HCT116 (cell line): ENCODE data around the gene TDP1. TPM values are rescaled to one million over a fixed set of nuclear protein-coding genes. Genes with fewer than 3 reads are reported as not detected.
"Not testable (repeated sequence)": the region's sequence is repeated elsewhere in the genome, so short reads cannot be mapped to it uniquely, and the experiment has no call there.

Experiments used
- ATAC-seq: fragments of 200-7000 bp; cut with Tn5 transposase; 2 replicates; pipeline ENCODE4 v1.9.1; 2020; ENCODE audit warnings: mild to moderate bottlenecking, moderate library complexity
- BruUV-seq: library from RNA; stranded (reverse); fragments of 400-500 nt; replicated peaks from 2 replicates; lab custom pipeline; 2021; lab: Mats Ljungman, UMichigan
- CTCF ChIA-PET: fragments of 300-600 bp; sonication (Branson Sonifier 250); formaldehyde crosslinking; loops from one replicate; lab custom pipeline; 2021; ENCODE audit warnings: antibody characterized with exemption; lab: Charles Lee
- POLR2A ChIA-PET: fragments of 300-600, 350-600 bp; sonication (Branson Sonifier 250); formaldehyde crosslinking; loops from one replicate; lab custom pipeline; 2021; ENCODE audit warnings: antibody characterized with exemption; lab: Charles Lee
- RAD21 ChIA-PET, 2 experiments: fragments of 300-600 bp; sonication (Branson Sonifier 250); formaldehyde crosslinking; loops; one replicate each; lab custom pipeline; 2023; ENCODE audit warnings: low total read pairs in 2 of 2; ENCODE audit not compliant: uncharacterized antibody in 2 of 2, unreplicated experiment in 2 of 2, low non-redundant PET in 1 of 2; lab: Charles Lee
- DNase-seq: peaks from one replicate; pipeline ENCODE4 v3.0.0-alpha.2; 2010; ENCODE audit warnings: low read depth, low spot score
- H2AFZ ChIP-seq: fragments of 200-600 bp; shearing (Covaris generic), sonication (generic); 2 replicates; pipeline ENCODE4 v1.6.1; 2017; ENCODE audit warnings: low read depth, mixed run types, mixed read lengths, antibody characterized with exemption, low read length; ENCODE audit not compliant: poor library complexity, severe bottlenecking
- H3K27ac ChIP-seq: 2 replicates; pipeline ENCODE4 v1.5.1; 2012; ENCODE audit warnings: low read depth, low read length
- H3K27me3 ChIP-seq: fragments of 200-600 bp; sonication (generic); 2 replicates; pipeline ENCODE4 v1.6.1; 2016; ENCODE audit warnings: mixed run types, low read length, mixed read lengths; ENCODE audit not compliant: insufficient read depth
- H3K36me3 ChIP-seq, 2 experiments: fragments of 200-500 bp in 1 of 2; fragments of 200-600 bp in 1 of 2; sonication (Bioruptor generic) in 1 of 2; sonication (generic) in 1 of 2; 2 replicates each; pipeline versions ENCODE4 v1.5.1 to v1.6.1; 2014 to 2016; ENCODE audit warnings: low read length in 2 of 2, inconsistent platforms in 1 of 2, mixed read lengths in 1 of 2, mixed run types in 1 of 2; ENCODE audit not compliant: insufficient read depth in 2 of 2, control insufficient read depth in 1 of 2
- H3K4me1 ChIP-seq, 2 experiments: fragments of 200-600 bp in 1 of 2; sonication (generic) in 1 of 2; 2 replicates each; pipeline versions ENCODE4 v1.5.1 to v1.6.1; 2012 to 2017; ENCODE audit warnings: low read length in 2 of 2, inconsistent platforms in 1 of 2, mild to moderate bottlenecking in 1 of 2, mixed read lengths in 1 of 2, mixed run types in 1 of 2, moderate library complexity in 1 of 2; ENCODE audit not compliant: insufficient read depth in 2 of 2, control insufficient read depth in 1 of 2
- H3K4me2 ChIP-seq: fragments of 200-600 bp; sonication (generic); 2 replicates; pipeline ENCODE4 v1.6.1; 2017; ENCODE audit warnings: mixed run types, low read length, mixed read lengths
- H3K4me3 ChIP-seq, 2 experiments: fragments of 200-600 bp in 1 of 2; sonication (generic) in 1 of 2; replicated peaks in 1 of 2; 2 replicates each; pipeline ENCODE4 v1.5.1; 2011 to 2016; ENCODE audit warnings: low read length in 2 of 2, control low read depth in 1 of 2, low read depth in 1 of 2, mild to moderate bottlenecking in 1 of 2, mixed read lengths in 1 of 2, mixed run types in 1 of 2
- H3K79me2 ChIP-seq: fragments of 200-600 bp; sonication (generic); 2 replicates; pipeline ENCODE4 v1.6.1; 2017; ENCODE audit warnings: mild to moderate bottlenecking, mixed run types, low read length, moderate library complexity, mixed read lengths; ENCODE audit not compliant: insufficient read depth
- H3K9ac ChIP-seq: fragments of 200-600 bp; sonication (generic); 2 replicates; pipeline ENCODE4 v1.6.1; 2016; ENCODE audit warnings: low read length, mixed read lengths
- H3K9me2 ChIP-seq: fragments of 200-600 bp; sonication (generic), shearing (Covaris generic); 2 replicates; pipeline ENCODE4 v1.6.1; 2017; ENCODE audit warnings: mixed run types, mild to moderate bottlenecking, moderate library complexity; ENCODE audit not compliant: insufficient read depth
- H3K9me3 ChIP-seq, 2 experiments: fragments of 200-500 bp in 1 of 2; fragments of 200-600 bp in 1 of 2; sonication (Bioruptor generic) in 1 of 2; sonication (generic) in 1 of 2; 2 replicates each; pipeline ENCODE4 v1.6.1; 2014 to 2017; ENCODE audit warnings: low read length in 2 of 2, mixed read lengths in 2 of 2, inconsistent platforms in 1 of 2, low read depth in 1 of 2, mild to moderate bottlenecking in 1 of 2, mixed run types in 1 of 2, moderate library complexity in 1 of 2; ENCODE audit not compliant: control insufficient read depth in 1 of 2, insufficient read depth in 1 of 2
- H4K20me1 ChIP-seq: fragments of 200-600 bp; sonication (generic), shearing (Covaris generic); 2 replicates; pipeline ENCODE4 v1.6.1; 2017; ENCODE audit warnings: mixed run types, mild to moderate bottlenecking, moderate library complexity; ENCODE audit not compliant: insufficient read depth
- CBX3 ChIP-seq: IDR thresholded peaks from 2 replicates; pipeline ENCODE4 v1.6.1; 2012; ENCODE audit warnings: low read depth
- EGR1 ChIP-seq: IDR thresholded peaks from 2 replicates; pipeline ENCODE4 v1.6.1; 2012; ENCODE audit warnings: low read depth
- FOSL1 ChIP-seq: IDR thresholded peaks from 2 replicates; pipeline ENCODE4 v1.6.1; 2012; ENCODE audit warnings: low read depth
- JUND ChIP-seq: IDR thresholded peaks from 2 replicates; pipeline ENCODE4 v1.6.1; 2012
- MAX ChIP-seq: IDR thresholded peaks from 2 replicates; pipeline ENCODE4 v1.6.1; 2012
- POLR2AphosphoS5 ChIP-seq: IDR thresholded peaks from 2 replicates; pipeline ENCODE4 v1.6.1; 2011; ENCODE audit warnings: mild to moderate bottlenecking, low read depth, low read length, moderate library complexity
- RAD21 ChIP-seq: IDR thresholded peaks from 2 replicates; pipeline ENCODE4 v1.6.1; 2012; ENCODE audit warnings: low read depth, mild to moderate bottlenecking
- YY1 ChIP-seq: IDR thresholded peaks from 2 replicates; pipeline ENCODE4 v1.6.1; 2011; ENCODE audit warnings: low read length, low read depth, moderate library complexity, mild to moderate bottlenecking; ENCODE audit not compliant: insufficient replicate concordance; ENCODE audit errors: extremely low read depth
- ZNF274 ChIP-seq: fragments of 200-500 bp; sonication (Bioruptor generic); IDR thresholded peaks from 2 replicates; pipeline ENCODE4 v1.6.1; 2014; ENCODE audit warnings: mild to moderate bottlenecking, low read depth, low read length, inconsistent platforms
- intact Hi-C: fragments of 100-400 bp; cut with micrococcal nuclease; formaldehyde crosslinking; loops from 2 replicates; pipeline ENCODE4 v1.10.0; 2022
- total RNA-seq: library from RNA; stranded (reverse); gene quantifications from one replicate; pipeline ENCODE4 v1.2.1, GENCODE V29; 2021; ENCODE audit not compliant: unreplicated experiment
- TF ChIP-seq, protein P1 (sequence below): IDR thresholded peaks from 2 replicates; pipeline ENCODE4 v1.6.1; 2012

Gene TDP1
- total RNA-seq, 1 experiment from 2014 or later, result 37.1 TPM

GRCh38 chr14:90087433-90087832 is 131.7 kb downstream of the TDP1 start:
- ChIA-PET RAD21 (no interaction called here), CTCF (no interaction called here), POLR2A (no interaction called here)
- no peak overlapping the region for H3K9ac ChIP-seq
- no TSS peak for BruUV-seq
- H3K4me1 ChIP-seq, result peaks cover 0 to 5% of the 10 kb centered on the region in 2 experiments; a peak in 2 of 4 replicates
- ATAC-seq (no peak), DNase-seq (no peak)
- H3K27ac ChIP-seq, result no peak overlapping the region
- no peaks in the 10 kb centered on the region for H3K27me3 ChIP-seq
- no peak for TF ChIP-seq ZNF274
- TF ChIP-seq MAX, result no peak
- TF ChIP-seq JUND, result no peak
- TF ChIP-seq POLR2AphosphoS5, result no peak
- TF ChIP-seq RAD21, result no peak
- TF ChIP-seq, protein P1, sequence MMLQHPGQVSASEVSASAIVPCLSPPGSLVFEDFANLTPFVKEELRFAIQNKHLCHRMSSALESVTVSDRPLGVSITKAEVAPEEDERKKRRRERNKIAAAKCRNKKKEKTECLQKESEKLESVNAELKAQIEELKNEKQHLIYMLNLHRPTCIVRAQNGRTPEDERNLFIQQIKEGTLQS, result no peak
- no peak for TF ChIP-seq CBX3
- no peak overlapping the region for H3K4me3 ChIP-seq
- H3K4me2 ChIP-seq, result no peak overlapping the region
- H4K20me1 ChIP-seq, result no peaks in the 10 kb centered on the region
- no peak overlapping the region for H2AFZ ChIP-seq
- intact Hi-C loops, result no loop called here
- H3K9me2 ChIP-seq, result no peaks in the 10 kb centered on the region
- H3K9me3 ChIP-seq, result no peaks in the 10 kb centered on the region
- H3K36me3 ChIP-seq, result no peaks in the 10 kb centered on the region
- no peaks in the 10 kb centered on the region for H3K79me2 ChIP-seq

DNA sequence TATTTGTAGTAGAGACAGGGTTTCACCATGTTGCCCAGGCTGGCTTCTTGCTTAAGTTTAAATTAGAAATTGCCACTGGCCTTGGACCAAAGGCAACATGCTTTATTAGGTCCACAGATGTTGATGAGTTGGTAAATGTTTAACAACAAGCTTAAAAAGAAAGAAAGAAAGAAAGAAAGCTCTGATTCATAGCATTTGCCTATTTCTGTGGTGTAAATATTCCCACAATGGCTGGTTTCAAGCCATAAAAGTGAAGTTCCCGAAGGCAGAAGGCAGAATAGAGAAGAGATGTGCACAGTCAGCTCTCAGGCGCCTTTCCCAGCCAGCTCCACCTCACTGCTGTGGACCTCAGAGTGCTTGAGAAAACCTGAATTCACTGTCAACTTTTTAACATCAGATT is 132.4 kb downstream of the TDP1 start:
- ATAC-seq (no peak), DNase-seq (no peak)
- Histone ChIP-seq H3K4me3 (no peak overlapping the region), H3K9ac (no peak overlapping the region), H4K20me1 (no peaks in the 10 kb centered on the region), H3K4me2 (no peak overlapping the region), H3K9me2 (no peaks in the 10 kb centered on the region), H3K9me3 (no peaks in the 10 kb centered on the region), H3K79me2 (no peaks in the 10 kb centered on the region), H3K36me3 (no peaks in the 10 kb centered on the region), H2AFZ (no peak overlapping the region), H3K4me1 (peaks cover 0 to 5% of the 10 kb centered on the region in 2 experiments; a peak in 2 of 4 replicates), H3K27ac (no peak overlapping the region), H3K27me3 (no peaks in the 10 kb centered on the region)
- BruUV-seq, result no TSS peak
- ChIA-PET CTCF (no interaction called here), RAD21 (no interaction called here), POLR2A (no interaction called here)
- TF ChIP-seq EGR1, result no peak
- TF ChIP-seq FOSL1, result no peak
- TF ChIP-seq, protein P1, result no peak
- no peak for TF ChIP-seq YY1
- intact Hi-C loops, result no loop called here

- H3K4me3 ChIP-seq, intact Hi-C loops, DNase-seq, H3K9me3 ChIP-seq, H3K9ac ChIP-seq, H4K20me1 ChIP-seq, RAD21 ChIA-PET, POLR2A ChIA-PET, BruUV-seq, CTCF ChIA-PET, H3K4me2 ChIP-seq, H3K36me3 ChIP-seq, H3K9me2 ChIP-seq, H3K27ac ChIP-seq, ATAC-seq, H3K4me1 ChIP-seq, H3K27me3 ChIP-seq, H3K79me2 ChIP-seq, H2AFZ ChIP-seq: not testable (repeated sequence)
These were observed 133.8 kb downstream of the TDP1 start for GRCh38 chr14:90089486-90089885.
